Stimulated activated CD4-positive, alpha-beta T cell treated with anti-CD3 and anti-CD28 coated beads, Interleukin-4, amount 100 ng/mL, for 48 hours (primary cell): ENCODE measurements around the gene ALOXE3.
A peak's percentile ranks its signal among the peaks of the same experiment; 100 is the strongest.
"Not testable (repeated sequence)": the region's sequence is repeated elsewhere in the genome, so short reads cannot be mapped to it uniquely, and the experiment has no call there.

Experiments
- DNase-seq, 2 donors: peaks; one replicate each; pipeline ENCODE4 v3.0.0-alpha.2; 2020; ENCODE audit warnings: low read depth in 2 of 2

ALOXE3 gene

GRCh38 chr17:8122422-8122923 lies 4.2 kb upstream of the ALOXE3 start:
- DNase-seq: no peak

DNA sequence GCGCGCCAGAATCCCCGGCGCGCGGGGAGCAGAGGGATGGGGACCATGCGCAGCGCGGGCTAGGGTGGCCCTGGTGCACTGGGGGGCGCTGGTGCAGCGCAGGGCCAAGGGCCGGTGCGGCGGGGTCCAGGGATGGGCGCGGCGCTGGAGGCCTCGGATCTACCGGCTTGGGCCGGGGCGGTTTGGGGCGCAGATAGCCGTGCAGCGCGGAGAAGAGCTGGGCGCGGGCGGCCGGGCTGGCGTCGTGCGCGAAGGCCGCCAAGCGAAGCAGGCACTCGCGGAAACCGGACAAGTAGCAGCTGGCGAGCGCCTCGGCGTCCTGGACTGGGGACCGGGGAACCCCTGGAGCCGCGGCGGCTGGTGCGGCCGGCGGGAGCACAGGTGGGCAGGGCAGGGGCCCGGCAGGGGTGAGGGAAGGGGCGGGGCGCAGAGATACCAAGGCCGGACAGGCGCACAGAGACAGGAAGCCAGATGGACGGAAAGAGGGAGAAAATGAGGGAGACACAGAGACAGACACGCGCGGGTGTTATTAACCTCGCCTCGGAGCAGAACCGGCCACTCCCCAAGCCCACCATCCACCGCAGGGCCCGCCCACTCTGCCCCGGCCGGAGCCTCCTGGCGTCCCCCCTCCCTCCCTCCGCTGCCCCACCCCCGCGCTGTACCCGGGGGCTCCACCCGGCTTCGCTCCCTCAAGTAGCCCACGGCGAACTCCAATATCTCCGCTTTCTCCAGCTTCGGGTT lies 3.5 kb upstream of the ALOXE3 start:
- peak in 1 of 2 donors; percentile 49 for DNase-seq

GRCh38 chr17:8121407-8121680 lies 3.0 kb upstream of the ALOXE3 start:
- DNase-seq: no peak

DNA sequence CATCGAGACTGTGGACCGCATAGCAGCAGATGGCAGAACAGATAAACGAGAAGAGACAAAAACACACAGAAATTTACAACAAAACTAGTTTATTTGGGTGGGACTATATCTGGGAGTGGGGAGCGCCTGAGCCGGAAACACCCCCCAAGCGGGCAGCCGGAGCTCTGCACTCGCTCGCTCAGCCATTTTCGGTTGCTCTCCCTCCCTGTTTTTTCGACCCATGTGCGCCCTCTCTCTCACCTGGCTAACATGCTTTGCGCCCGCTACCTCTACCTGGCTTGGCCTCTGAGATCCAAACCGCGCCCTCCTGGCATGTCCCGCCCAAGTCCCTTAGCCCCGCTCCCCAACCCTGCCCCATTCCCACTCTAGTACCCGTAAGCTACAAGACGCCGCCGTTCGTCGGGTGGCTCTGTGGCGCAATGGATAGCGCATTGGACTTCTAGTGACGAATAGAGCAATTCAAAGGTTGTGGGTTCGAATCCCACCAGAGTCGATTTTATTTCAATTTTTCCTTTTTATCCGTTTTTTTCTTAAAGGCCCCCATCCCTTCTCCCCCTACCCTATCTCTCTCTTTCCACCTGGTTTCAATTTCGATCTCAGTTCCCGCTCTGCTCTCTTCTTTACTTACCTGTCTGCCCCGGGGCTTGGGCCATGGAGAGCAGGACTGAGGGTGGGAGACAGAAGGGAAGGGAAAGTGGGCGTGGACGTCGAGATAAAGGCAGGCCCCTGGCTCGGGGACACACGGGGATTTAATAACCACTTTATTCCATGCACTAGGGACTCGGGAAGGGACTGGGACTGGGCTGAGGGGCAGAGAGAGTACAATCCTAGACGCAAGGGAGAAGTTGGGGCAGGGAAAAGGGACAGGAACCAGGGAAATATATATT lies 2.4 kb upstream of the ALOXE3 start:
- DNase-seq: peak; percentile 73 to 81

GRCh38 chr17:8119581-8120519 lies 1.5 kb upstream of the ALOXE3 start:
- peak; percentile 86 to 96 for DNase-seq

DNA sequence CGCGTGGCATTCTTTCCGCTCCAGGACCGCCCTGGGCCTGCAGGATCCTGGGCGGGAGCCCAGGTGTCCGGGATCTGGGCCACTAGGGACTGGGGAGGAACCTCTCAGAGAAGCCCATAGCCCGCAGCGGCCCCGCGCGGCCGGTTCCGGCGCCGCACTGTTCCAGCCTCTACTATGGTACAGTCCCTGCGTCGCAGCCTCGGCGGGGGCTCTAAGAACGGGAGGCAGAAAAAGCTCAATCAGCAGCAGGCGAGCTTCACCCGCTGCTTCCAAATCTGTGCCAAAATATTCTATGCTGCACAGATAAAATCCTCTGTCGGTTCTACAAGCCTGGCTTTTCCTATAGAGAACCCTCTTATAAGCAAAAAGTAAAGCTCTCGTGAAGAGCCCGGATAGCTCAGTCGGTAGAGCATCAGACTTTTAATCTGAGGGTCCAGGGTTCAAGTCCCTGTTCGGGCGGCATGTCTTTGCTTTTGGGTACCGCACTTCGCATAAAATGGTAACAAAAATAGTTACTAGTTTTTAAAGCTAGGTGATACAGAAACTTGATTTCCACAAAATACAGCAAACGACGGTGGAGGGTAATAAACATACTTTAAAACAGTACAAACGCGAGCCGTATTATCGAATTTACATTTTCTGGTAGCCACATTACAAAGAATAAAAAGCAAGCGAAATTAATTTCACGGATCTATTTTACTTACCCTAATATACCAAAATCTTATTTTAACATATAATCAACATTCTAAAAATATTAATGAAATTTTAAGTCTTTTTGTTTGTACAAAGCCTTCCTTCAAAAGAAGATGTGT lies 661 bp upstream of the ALOXE3 start:
- DNase-seq: peak; percentile 80 to 87

DNA sequence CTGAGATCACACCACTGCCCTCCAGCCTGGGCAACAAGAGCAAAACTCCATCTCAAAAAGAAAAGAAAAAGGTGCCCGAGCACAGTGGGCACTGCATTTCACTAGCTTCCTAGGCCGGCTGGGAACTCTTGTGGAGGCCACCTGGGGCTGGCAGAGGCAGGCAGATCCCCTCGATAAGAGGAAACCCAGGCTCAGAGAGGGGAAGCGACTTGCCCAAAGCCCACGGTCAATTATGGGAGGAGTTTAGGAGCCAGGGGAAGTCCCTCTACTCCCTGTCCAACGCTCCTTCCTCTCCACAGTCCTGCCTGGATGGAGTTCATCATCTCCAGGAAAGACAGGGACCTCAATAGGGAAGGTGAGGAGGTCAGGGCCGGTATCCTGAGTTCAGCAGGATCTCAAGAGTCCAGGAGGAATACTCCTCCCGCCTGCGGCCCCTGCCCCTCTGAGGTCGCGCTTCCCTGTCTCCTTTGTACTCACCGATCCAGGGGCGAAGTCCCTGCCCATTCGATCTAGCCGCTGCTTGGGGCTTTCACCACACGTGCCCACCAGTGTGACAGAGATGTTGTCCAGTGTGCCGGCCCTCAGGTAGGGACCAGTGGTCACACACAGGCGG lies 841 bp downstream of the ALOXE3 start:
- no peak for DNase-seq

DNA sequence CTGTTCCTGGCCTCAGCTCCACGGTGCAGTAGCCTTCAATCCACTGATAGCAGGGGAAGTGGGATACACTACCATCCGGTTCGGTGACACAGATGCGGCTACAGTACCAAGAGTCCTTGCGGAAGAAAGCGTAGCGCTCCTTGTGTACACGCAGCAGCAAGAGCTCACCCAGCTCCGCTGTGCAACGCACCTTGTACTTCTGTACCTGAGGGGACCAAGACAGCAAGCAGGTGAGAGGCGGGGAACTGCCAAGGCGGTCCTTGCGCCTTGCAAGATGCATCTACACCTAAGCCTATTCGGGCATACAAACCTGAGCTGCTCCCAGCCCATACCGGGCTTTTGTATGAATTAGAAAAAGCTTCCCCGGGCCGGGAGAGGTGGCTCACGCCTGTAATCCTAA lies 1.5 kb downstream of the ALOXE3 start:
- no peak for DNase-seq

DNA sequence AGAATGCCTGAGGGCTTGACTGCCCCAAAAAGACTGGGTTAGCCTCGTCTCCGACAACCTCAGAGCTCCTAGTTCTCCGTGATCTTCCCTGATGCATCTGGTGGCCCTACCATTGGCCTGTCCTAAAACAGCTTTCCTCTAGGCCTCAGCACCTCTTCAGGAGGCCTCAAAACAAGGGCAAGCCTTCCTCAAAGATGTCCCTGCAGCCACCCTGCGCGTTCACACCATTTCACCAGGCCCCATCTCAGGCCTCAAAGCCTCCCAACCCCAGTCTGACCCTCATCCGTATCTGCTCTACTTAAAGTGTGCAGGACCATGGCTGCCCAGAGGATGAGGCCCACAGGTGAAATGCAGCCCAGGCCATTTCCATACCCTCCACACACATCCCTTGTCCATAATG lies 7.4 kb downstream of the ALOXE3 start:
- DNase-seq: no peak

DNA sequence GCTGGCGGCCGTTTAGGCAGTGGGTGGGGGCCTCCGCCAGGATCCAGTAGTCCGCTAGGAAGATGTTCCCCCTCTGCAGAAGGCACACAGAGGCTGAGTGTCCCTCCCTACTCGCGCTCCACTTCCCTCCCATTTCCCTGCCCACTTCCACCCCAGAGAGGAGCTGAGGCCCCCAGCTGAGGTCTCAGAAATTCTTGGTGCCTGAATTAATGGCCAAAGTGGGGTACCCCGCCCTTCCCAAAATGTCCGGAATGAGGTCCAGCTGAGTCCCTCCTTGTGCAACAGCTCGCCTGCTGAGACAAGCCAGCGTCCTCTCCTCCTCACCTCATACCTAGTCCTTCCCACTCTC lies 7.9 kb downstream of the ALOXE3 start:
- DNase-seq: no peak

DNA sequence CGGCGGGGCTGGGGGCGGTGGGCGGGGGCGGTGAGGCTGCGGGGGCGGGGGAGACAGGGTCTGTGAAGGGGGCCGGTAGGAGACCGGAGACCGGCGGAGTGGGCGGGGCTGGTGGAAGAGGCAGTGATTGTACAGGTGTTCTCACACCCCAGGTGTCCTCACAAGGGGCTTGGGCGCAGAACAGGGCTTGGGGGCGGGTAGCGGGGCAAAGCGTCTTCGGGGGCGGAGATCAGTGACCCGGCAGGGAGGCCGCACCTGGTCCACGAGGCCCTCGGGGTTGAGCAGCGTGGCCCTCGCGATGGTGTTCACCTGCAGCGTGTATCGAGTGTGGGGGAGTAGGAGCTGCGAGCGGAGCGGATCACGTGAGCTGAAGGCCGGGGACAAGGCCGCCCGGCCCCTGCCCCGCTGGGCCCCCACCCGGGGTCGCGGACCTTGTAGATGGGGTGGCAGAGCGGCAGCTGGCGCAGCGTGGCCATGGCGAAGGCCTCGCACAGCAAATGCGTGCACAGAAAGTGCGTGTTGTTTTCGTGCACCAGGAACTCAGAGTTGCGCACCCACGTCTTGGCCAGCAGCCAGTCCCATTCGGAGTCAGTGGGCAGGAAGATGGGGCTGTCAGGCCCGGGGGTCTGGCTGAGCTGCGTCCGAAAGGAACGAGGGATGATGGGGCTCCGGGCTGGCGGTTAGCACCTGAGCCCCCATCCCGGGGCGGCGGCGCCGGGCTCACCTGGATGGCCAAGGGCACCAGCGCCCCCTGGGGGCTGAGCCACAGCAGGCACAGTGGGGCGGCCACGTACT lies 8.5 kb downstream of the ALOXE3 start:
- peak; percentile 71 to 74 for DNase-seq

DNA sequence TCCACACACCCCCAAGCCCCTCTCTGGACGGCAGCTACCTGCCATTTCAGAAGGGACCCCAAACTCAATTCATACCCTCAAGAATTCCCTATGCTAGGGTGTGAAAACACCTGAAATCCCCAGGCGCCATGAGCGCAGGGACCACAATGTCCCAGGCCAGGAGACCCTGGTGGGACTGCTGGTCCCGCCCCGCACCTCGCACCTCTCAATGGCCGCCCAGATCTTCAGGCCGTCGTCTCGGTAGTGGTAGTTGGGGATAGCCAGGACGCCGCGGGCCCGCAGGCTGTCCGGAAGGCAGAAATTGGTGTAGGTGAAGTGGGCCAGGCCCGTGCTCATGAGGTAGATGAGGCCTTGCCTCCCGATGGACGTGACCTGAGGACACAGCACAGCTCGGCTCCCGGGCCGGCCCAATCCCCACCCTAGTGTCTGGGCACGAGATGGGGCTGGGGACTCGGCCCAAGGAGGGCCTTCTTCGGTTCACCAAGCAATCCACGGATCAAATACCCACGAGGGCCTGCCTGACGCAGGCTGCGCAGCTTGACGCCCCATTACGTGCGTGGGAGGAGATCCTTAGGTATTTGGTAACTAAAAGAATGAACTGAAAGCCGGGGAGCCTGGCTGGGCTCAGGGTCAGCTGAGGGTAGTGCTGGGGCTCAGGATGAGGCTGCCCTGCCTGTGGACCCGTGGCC lies 9.2 kb downstream of the ALOXE3 start:
- DNase-seq: no peak

DNA sequence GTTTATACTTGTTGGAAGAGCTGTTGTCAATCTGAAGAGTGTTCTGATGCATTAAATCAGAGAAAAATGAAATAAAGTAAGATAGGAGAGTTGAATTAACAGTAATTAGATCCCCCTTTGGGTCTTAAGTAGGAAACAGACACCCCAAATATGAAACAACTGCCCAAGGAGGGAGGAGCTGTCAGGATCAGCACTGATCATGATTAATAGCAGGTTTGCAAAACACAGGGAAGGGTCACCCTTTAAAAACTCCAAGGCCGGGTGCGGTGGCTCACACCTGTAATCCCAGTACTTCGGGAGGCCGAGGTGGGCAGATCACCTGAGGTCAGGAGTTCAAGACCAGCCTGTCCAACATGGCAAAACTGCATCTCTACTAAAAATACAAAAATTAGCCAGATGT lies 11.3 kb downstream of the ALOXE3 start:
- DNase-seq: not testable (repeated sequence)

- no peak for DNase-seq
Measured at GRCh38 chr17:8105957-8106398, 12.3 kb downstream of the ALOXE3 start.

DNA sequence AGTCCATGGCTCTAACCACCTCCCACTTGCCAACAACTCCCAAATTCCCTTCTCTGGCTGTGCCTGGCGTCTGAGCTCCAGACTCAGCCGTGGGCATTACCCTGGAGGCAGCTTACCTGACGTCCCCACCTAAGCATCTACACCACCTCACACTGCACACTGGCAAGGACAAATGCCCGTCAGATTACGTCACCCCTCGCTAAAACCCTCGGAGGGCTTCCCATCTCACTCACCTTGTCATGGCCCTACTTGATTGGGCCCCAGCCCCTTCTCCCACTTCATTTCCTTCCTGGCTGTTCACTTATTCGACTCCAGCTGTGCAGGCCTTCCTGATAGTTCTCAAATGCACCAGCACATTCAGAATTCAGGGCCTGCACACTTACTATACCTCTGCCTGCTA lies 13.4 kb downstream of the ALOXE3 start:
- DNase-seq: no peak

GRCh38 chr17:8103549-8103948 lies 14.8 kb downstream of the ALOXE3 start:
- no peak for DNase-seq

DNA sequence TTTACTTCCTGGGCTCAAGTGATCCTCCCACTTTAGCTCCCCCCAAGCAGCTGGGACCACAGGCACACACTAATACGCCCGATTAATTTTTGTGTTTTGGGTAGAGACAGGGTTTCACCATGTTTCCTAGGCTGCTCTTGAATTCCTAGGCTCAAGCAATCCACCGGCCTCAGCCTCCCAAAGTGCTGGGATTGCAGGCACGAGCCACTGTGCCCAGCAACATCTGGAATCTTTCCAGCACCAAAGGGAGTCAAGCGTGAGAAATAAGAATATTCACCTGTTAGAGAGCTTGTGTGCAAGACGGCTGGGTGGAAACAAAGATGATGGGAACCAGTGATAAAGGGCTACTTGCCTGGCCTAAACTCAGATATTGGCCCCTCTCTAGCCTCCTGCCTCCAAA lies 16.6 kb downstream of the ALOXE3 start:
- DNase-seq: no peak

GRCh38 chr17:8100763-8101162 lies 17.6 kb downstream of the ALOXE3 start:
- no peak for DNase-seq

DNA sequence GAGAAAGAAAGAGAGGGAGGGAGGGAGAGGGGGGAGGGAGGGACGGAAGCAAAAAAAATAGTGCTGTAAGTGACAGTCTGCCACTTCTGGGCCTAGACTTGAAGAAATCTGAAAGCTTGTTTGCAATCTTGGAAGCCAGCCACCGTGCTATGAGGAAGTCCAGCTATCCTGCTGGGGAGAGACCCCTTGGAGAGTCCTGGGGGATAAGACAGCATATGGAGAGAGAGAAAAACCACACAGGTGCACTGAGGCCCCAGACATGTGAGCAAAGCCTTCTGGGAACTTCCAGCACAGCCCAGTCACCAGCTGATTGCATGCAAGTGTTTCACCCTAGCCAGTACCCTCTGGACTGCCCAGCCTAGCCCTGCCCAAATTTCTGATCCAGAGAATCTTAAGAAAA lies 18.2 kb downstream of the ALOXE3 start:
- DNase-seq: no peak
